CD14-positive monocyte (primary cell): ENCODE measurements around the gene PHF5A. TPM values are rescaled to one million over a fixed set of nuclear protein-coding genes. Genes with fewer than 3 reads are reported as not detected.

Source experiments
- DNase-seq, 3 donors: peaks; one replicate each; pipeline ENCODE4 v3.0.0-alpha.2; 2011 to 2022
- H2AFZ ChIP-seq: 2 replicates; pipeline ENCODE4 v1.6.0; 2012; ENCODE audit warnings: mild to moderate bottlenecking, low read depth, low read length, inconsistent platforms; ENCODE audit not compliant: insufficient read depth, poor library complexity, severe bottlenecking
- H3K27ac ChIP-seq, 2 donors: 1 replicate in 1 of 2; 2 replicates in 1 of 2; pipeline ENCODE4 v1.5.1; 2012 to 2013; ENCODE audit warnings: low read length in 2 of 2, control low read depth in 1 of 2, inconsistent platforms in 1 of 2, low read depth in 1 of 2, mild to moderate bottlenecking in 1 of 2
- H3K27me3 ChIP-seq, 2 donors: one replicate each; pipeline versions ENCODE4 v1.6.0 to v1.6.1; 2011 to 2013; ENCODE audit warnings: low read length in 2 of 2; ENCODE audit not compliant: control insufficient read depth in 2 of 2, insufficient read depth in 2 of 2
- H3K36me3 ChIP-seq, 2 donors: replicated peaks in 1 of 2; 1 replicate in 1 of 2; 2 replicates in 1 of 2; pipeline versions ENCODE4 v1.5.1 to v1.6.1; 2012 to 2013; ENCODE audit warnings: low read length in 2 of 2, control low read depth in 1 of 2, inconsistent platforms in 1 of 2, mild to moderate bottlenecking in 1 of 2; ENCODE audit not compliant: insufficient read depth in 2 of 2, control insufficient read depth in 1 of 2
- H3K4me1 ChIP-seq, 2 donors: 1 replicate in 1 of 2; 2 replicates in 1 of 2; pipeline versions ENCODE4 v1.5.1 to v1.6.1; 2012 to 2013; ENCODE audit warnings: low read length in 2 of 2, control low read depth in 1 of 2, inconsistent platforms in 1 of 2, mild to moderate bottlenecking in 1 of 2, moderate library complexity in 1 of 2; ENCODE audit not compliant: insufficient read depth in 2 of 2, control insufficient read depth in 1 of 2
- H3K4me2 ChIP-seq: replicated peaks from 2 replicates; pipeline ENCODE3; 2012; ENCODE audit warnings: low read length, moderate library complexity, mild to moderate bottlenecking; ENCODE audit not compliant: poor library complexity, severe bottlenecking; ENCODE audit errors: extremely low read depth
- H3K4me3 ChIP-seq, 3 experiments: fragments of 200-600 bp in 1 of 3; sonication (generic) in 1 of 3; replicated peaks in 1 of 3; 1 replicate in 2 of 3; 2 replicates in 1 of 3; pipeline ENCODE4 v1.5.1; 2011 to 2013; ENCODE audit warnings: low read length in 3 of 3, mild to moderate bottlenecking in 3 of 3, control low read depth in 2 of 3, low read depth in 2 of 3, inconsistent platforms in 1 of 3, moderate library complexity in 1 of 3
- H3K79me2 ChIP-seq: 2 replicates; pipeline ENCODE4 v1.6.0; 2012; ENCODE audit warnings: mild to moderate bottlenecking, control low read depth, inconsistent platforms, low read length, moderate library complexity; ENCODE audit not compliant: insufficient read depth
- H3K9ac ChIP-seq: 2 replicates; pipeline ENCODE4 v1.6.0; 2017; ENCODE audit warnings: low read length, mild to moderate bottlenecking; ENCODE audit not compliant: insufficient read depth, poor library complexity, severe bottlenecking
- H3K9me3 ChIP-seq, 2 donors: replicated peaks in 1 of 2; 1 replicate in 1 of 2; 2 replicates in 1 of 2; pipeline versions ENCODE4 v1.5.1 to v1.6.1; 2012 to 2013; ENCODE audit warnings: low read length in 2 of 2, control low read depth in 1 of 2; ENCODE audit not compliant: control insufficient read depth in 1 of 2, insufficient read depth in 1 of 2
- H4K20me1 ChIP-seq: 2 replicates; pipeline ENCODE4 v1.6.0; 2012; ENCODE audit warnings: mild to moderate bottlenecking, low read length, control low read depth, moderate library complexity; ENCODE audit not compliant: insufficient read depth
- H3K27ac Mint-ChIP-seq, 7 donors: one replicate each; pipeline ENCODE4 v1.8.0; 2020; ENCODE audit warnings: mild to moderate bottlenecking in 7 of 7, mixed read lengths in 7 of 7, moderate library complexity in 6 of 7, inconsistent platforms in 2 of 7
- H3K27me3 Mint-ChIP-seq, 3 donors: one replicate each; pipeline ENCODE4 v1.8.0; 2021 to 2022; ENCODE audit warnings: low read depth in 3 of 3, mild to moderate bottlenecking in 3 of 3, mixed read lengths in 3 of 3, moderate library complexity in 3 of 3, inconsistent platforms in 1 of 3
- H3K36me3 Mint-ChIP-seq, 2 donors: one replicate each; pipeline ENCODE4 v1.8.0; 2020; ENCODE audit warnings: mixed read lengths in 2 of 2, inconsistent platforms in 1 of 2, mild to moderate bottlenecking in 1 of 2
- H3K4me1 Mint-ChIP-seq: one replicate; pipeline ENCODE4 v1.8.0; 2020; ENCODE audit warnings: mild to moderate bottlenecking, mixed read lengths
- H3K4me3 Mint-ChIP-seq, 2 donors: one replicate each; pipeline ENCODE4 v1.8.0; 2020; ENCODE audit warnings: mild to moderate bottlenecking in 2 of 2, mixed read lengths in 2 of 2, moderate library complexity in 1 of 2
- H3K9me3 Mint-ChIP-seq, 7 donors: one replicate each; pipeline ENCODE4 v1.8.0; 2020 to 2022; ENCODE audit warnings: mixed read lengths in 7 of 7, mild to moderate bottlenecking in 6 of 7, moderate library complexity in 6 of 7, inconsistent platforms in 2 of 7
- CTCF ChIP-seq: fragments of 200-600 bp; IDR thresholded peaks from one replicate; pipeline ENCODE4 v1.8.0; 2022; ENCODE audit warnings: antibody characterized with exemption, mild to moderate bottlenecking
- WGBS: methylation state at CpG from one replicate; pipeline ENCODE4 v1.1.5; 2013; ENCODE audit warnings: missing lambda C conversion rate; ENCODE audit not compliant: insufficient coverage; 5-methylcytosine and 5-hydroxymethylcytosine counted together
- intact Hi-C, 2 donors: fragments of 100-400 bp; cut with micrococcal nuclease; formaldehyde crosslinking; loops; one replicate each; pipeline versions ENCODE4 v1.15.0 to v1.15.1; 2023
- polyA plus RNA-seq, 3 donors: library from polyadenylated mRNA; depleted of rRNA in 1 of 3; unstranded in 2 of 3; stranded (reverse) in 1 of 3; fragments of 300-500 nt in 2 of 3; fragments of >200 nt in 1 of 3; fragmentation: Illumina TruSeq in 2 of 3; gene quantifications; 1 replicate in 2 of 3; 2 replicates in 1 of 3; pipeline ENCODE4 v1.2.3, GENCODE V29; 2012 to 2021

The PHF5A gene
- polyA plus RNA-seq, 3 donors = 22.0 to 31.3 (median 26.3) TPM

- Histone ChIP-seq H3K9ac (no peak overlapping the region), H3K79me2 (peaks cover 23% of the 10 kb centered on the region), H3K9me3 (no peaks in the 10 kb centered on the region), H3K27me3 (no peaks in the 10 kb centered on the region), H3K4me2 (no peak overlapping the region), H3K4me1 (peaks cover 22 to 25% of the 10 kb centered on the region in 2 donors), H3K4me3 (no peak overlapping the region), H3K36me3 (no peaks in the 10 kb centered on the region), H4K20me1 (no peaks in the 10 kb centered on the region), H3K27ac (no peak overlapping the region), H2AFZ (no peak overlapping the region)
- Mint-ChIP-seq H3K9me3 (peaks cover 0 to 2% (median 0%) of the 10 kb centered on the region in 7 donors), H3K36me3 (no peaks in the 10 kb centered on the region), H3K4me3 (no peak overlapping the region), H3K27ac (no peak overlapping the region), H3K4me1 (peaks cover 17% of the 10 kb centered on the region), H3K27me3 (peaks cover 0 to 6% (median 0%) of the 10 kb centered on the region in 3 donors)
- WGBS = 94% methylated on average over 6 of the region's 7 CpGs
- intact Hi-C loops = no loop called here
- TF ChIP-seq CTCF = no peak
- no peak for DNase-seq
These were observed 58.2 kb downstream of the PHF5A start for GRCh38 chr22:41410311-41410751.

Other genes starting within 250 kb of the PHF5A start
- gene CHADL, start 227.8 kb downstream of the PHF5A start, polyA plus RNA-seq = under 1 TPM; 0.11 to 0.35 (median 0.27) TPM
- 10 to 100 TPM in 1 of 3 donors, 1 to 10 TPM in 2; 8.3 to 30.2 (median 8.5) TPM for gene RANGAP1, start 182.5 kb downstream of the PHF5A start, polyA plus RNA-seq
- gene ZC3H7B, start 167.2 kb downstream of the PHF5A start, polyA plus RNA-seq = 10 to 100 TPM in 1 of 3 donors, under 1 TPM in 2; 0.31 to 15.7 (median 0.49) TPM
- 1 to 10 TPM in 2 of 3 donors, under 1 TPM in 1; 0.71 to 1.7 (median 1.1) TPM for gene TEF, start 86.8 kb downstream of the PHF5A start, polyA plus RNA-seq
- gene TOB2, start 21.9 kb downstream of the PHF5A start, polyA plus RNA-seq = 10 to 100 TPM in 2 of 3 donors, 1 to 10 TPM in 1; 7.0 to 40.4 (median 11.5) TPM
- gene ACO2, start 425 bp upstream of the PHF5A start, polyA plus RNA-seq = 10 to 100 TPM; 56.8 to 75.8 (median 64.2) TPM
- 10 to 100 TPM in 2 of 3 donors, 1 to 10 TPM in 1; 9.4 to 19.0 (median 10.4) TPM for gene POLR3H, start 75.8 kb upstream of the PHF5A start, polyA plus RNA-seq
- gene CSDC2, start 92.3 kb upstream of the PHF5A start, polyA plus RNA-seq = not detected
- 10 to 100 TPM; 15.6 to 32.4 (median 23.5) TPM for gene PMM1, start 121.1 kb upstream of the PHF5A start, polyA plus RNA-seq
- 10 to 100 TPM; 15.8 to 33.7 (median 31.5) TPM for gene DESI1, start 152.4 kb upstream of the PHF5A start, polyA plus RNA-seq
- 100 to 1,000 TPM in 2 of 3 donors, 10 to 100 TPM in 1; 58.6 to 286 (median 267) TPM for gene XRCC6, start 152.6 kb upstream of the PHF5A start, polyA plus RNA-seq
- 100 to 1,000 TPM in 2 of 3 donors, 10 to 100 TPM in 1; 90.0 to 168 (median 168) TPM for gene SNU13, start 220.2 kb upstream of the PHF5A start, polyA plus RNA-seq
- 10 to 100 TPM; 12.3 to 40.0 (median 37.0) TPM for gene MEI1, start 230.8 kb upstream of the PHF5A start, polyA plus RNA-seq